ENCODE results near the gene C2orf68. TPM values are rescaled to one million over a fixed set of nuclear protein-coding genes. Genes with fewer than 3 reads are reported as not detected.

C2orf68 gene
- total RNA-seq, 1 donor from 2014 or later, result 9.3 TPM

Other genes starting within 250 kb of the C2orf68 start
- gene CAPG, start 201.7 kb downstream of the C2orf68 start, total RNA-seq, result 63.1 and 183 TPM in 2 replicates
- not detected in 2 replicates for gene SH2D6, start 193.4 kb downstream of the C2orf68 start, total RNA-seq
- gene MAT2A, start 72.9 kb downstream of the C2orf68 start, total RNA-seq, result 89.9 and 119 TPM in 2 replicates
- gene GGCX, start 50.6 kb downstream of the C2orf68 start, total RNA-seq, result 30.8 and 34.7 TPM in 2 replicates
- gene VAMP8, start 34.5 kb downstream of the C2orf68 start, total RNA-seq, result 14.1 and 20.5 TPM in 2 replicates
- gene VAMP5, start 27.6 kb downstream of the C2orf68 start, total RNA-seq, result 140 and 247 TPM in 2 replicates
- gene RNF181, start 16.3 kb downstream of the C2orf68 start, total RNA-seq, result 231 and 261 TPM in 2 replicates
- gene TMEM150A, start 9.4 kb downstream of the C2orf68 start, total RNA-seq, result 25.2 and 36.3 TPM in 2 replicates
- gene USP39, start 4.1 kb upstream of the C2orf68 start, total RNA-seq, result 52.0 and 69.7 TPM in 2 replicates
- gene SFTPB, start 56.1 kb upstream of the C2orf68 start, total RNA-seq, result not detected in 2 replicates
- gene GNLY, start 82.3 kb upstream of the C2orf68 start, total RNA-seq, result not detected in 2 replicates
- gene ATOH8, start 141.9 kb upstream of the C2orf68 start, total RNA-seq, result 3.4 and 4.4 TPM in 2 replicates